B cell (primary cell): ENCODE measurements around the gene HOXB9. TPM values are rescaled to one million over a fixed set of nuclear protein-coding genes. Genes with fewer than 3 reads are reported as not detected.
A peak's percentile ranks its signal among the peaks of the same experiment; 100 is the strongest.

ENCODE experiments used
- ATAC-seq: fragments of 200-7000 bp; cut with Tn5 transposase; one replicate; pipeline ENCODE4 v1.10.0; 2021; ENCODE audit warnings: low read depth, mild to moderate bottlenecking, moderate number of reproducible peaks, moderate library complexity
- CTCF ChIA-PET: fragments of 350-600 bp; sonication (Branson Sonifier 250); formaldehyde crosslinking; loops from one replicate; lab custom pipeline; 2021; ENCODE audit warnings: antibody characterized with exemption, inconsistent platforms; lab: Charles Lee
- POLR2A ChIA-PET: fragments of 350-600 bp; sonication (Branson Sonifier 250); formaldehyde crosslinking; loops from one replicate; lab custom pipeline; 2021; ENCODE audit warnings: antibody characterized with exemption; lab: Charles Lee
- DNase-seq: peaks from one replicate; pipeline ENCODE4 v3.0.0; 2013
- H2AFZ ChIP-seq: 2 replicates; pipeline ENCODE4 v1.6.1; 2012; ENCODE audit warnings: mild to moderate bottlenecking, low read depth, low read length; ENCODE audit not compliant: insufficient read depth, poor library complexity, severe bottlenecking
- H3K27ac ChIP-seq, 2 donors: 1 replicate in 1 of 2; 2 replicates in 1 of 2; pipeline ENCODE4 v1.5.1; 2012 to 2013; ENCODE audit warnings: low read length in 2 of 2, mild to moderate bottlenecking in 2 of 2, moderate library complexity in 1 of 2
- H3K27me3 ChIP-seq, 4 experiments: fragments of 200-600 bp in 1 of 4; sonication (generic) in 1 of 4; replicated peaks in 1 of 4; 1 replicate in 2 of 4; 2 replicates in 2 of 4; pipeline versions ENCODE4 v1.6.1 to v1.7.0; 2013 to 2016; ENCODE audit warnings: low read length in 3 of 4, mild to moderate bottlenecking in 2 of 4, mixed read lengths in 1 of 4, moderate library complexity in 1 of 4; ENCODE audit not compliant: insufficient read depth in 4 of 4, control insufficient read depth in 3 of 4; ENCODE audit errors: control extremely low read depth in 1 of 4
- H3K36me3 ChIP-seq, 2 experiments: replicated peaks in 1 of 2; 1 replicate in 1 of 2; 2 replicates in 1 of 2; pipeline versions ENCODE4 v1.6.1 to v1.7.1; 2013; ENCODE audit warnings: low read length in 1 of 2; ENCODE audit not compliant: insufficient read depth in 2 of 2, control insufficient read depth in 1 of 2; ENCODE audit errors: control extremely low read depth in 1 of 2, extremely low read depth in 1 of 2
- H3K4me1 ChIP-seq, 2 donors: fragments of 200-600 bp in 1 of 2; sonication (generic) in 1 of 2; 1 replicate in 1 of 2; 2 replicates in 1 of 2; pipeline versions ENCODE4 v1.5.1 to v1.6.1; 2013 to 2017; ENCODE audit warnings: low read length in 2 of 2; ENCODE audit not compliant: control insufficient read depth in 2 of 2, insufficient read depth in 2 of 2
- H3K4me2 ChIP-seq: replicated peaks from 2 replicates; pipeline ENCODE3; 2012; ENCODE audit warnings: mild to moderate bottlenecking, low read depth, low read length; ENCODE audit not compliant: poor library complexity, severe bottlenecking
- H3K4me3 ChIP-seq, 5 experiments: fragments of 200-600 bp in 1 of 5; sonication (generic) in 1 of 5; 1 replicate in 3 of 5; 2 replicates in 2 of 5; pipeline versions ENCODE4 v1.5.1 to v1.7.0; 2011 to 2016; ENCODE audit warnings: low read length in 4 of 5, mild to moderate bottlenecking in 4 of 5, low read depth in 2 of 5, control low read depth in 1 of 5, moderate library complexity in 1 of 5; ENCODE audit not compliant: insufficient read depth in 1 of 5; ENCODE audit errors: control extremely low read depth in 1 of 5, extremely low read depth in 1 of 5
- H3K79me2 ChIP-seq: fragments of 200-600 bp; sonication (generic); one replicate; pipeline ENCODE4 v1.6.0; 2016; ENCODE audit warnings: low read length; ENCODE audit not compliant: control insufficient read depth, insufficient read depth
- H3K9ac ChIP-seq: fragments of 200-600 bp; sonication (generic); 2 replicates; pipeline ENCODE4 v1.6.1; 2017; ENCODE audit warnings: mild to moderate bottlenecking, low read length, moderate library complexity
- H3K9me3 ChIP-seq, 3 donors: one replicate each; pipeline versions ENCODE4 v1.6.1 to v1.7.1; 2013; ENCODE audit warnings: low read length in 2 of 3; ENCODE audit not compliant: control insufficient read depth in 2 of 3, insufficient read depth in 1 of 3; ENCODE audit errors: control extremely low read depth in 1 of 3
- H4K20me1 ChIP-seq: 2 replicates; pipeline ENCODE4 v1.6.0; 2012; ENCODE audit warnings: mild to moderate bottlenecking, low read length; ENCODE audit not compliant: insufficient read depth, control insufficient read depth, poor library complexity, severe bottlenecking
- H3K27ac Mint-ChIP-seq: one replicate; pipeline ENCODE4 v1.8.0; 2021; ENCODE audit warnings: mixed read lengths
- H3K27me3 Mint-ChIP-seq: one replicate; pipeline ENCODE4 v1.8.0; 2021; ENCODE audit warnings: mixed read lengths
- H3K4me1 Mint-ChIP-seq: one replicate; pipeline ENCODE4 v1.8.0; 2021; ENCODE audit warnings: mixed read lengths
- H3K4me3 Mint-ChIP-seq: one replicate; pipeline ENCODE4 v1.8.0; 2021; ENCODE audit warnings: mixed read lengths
- H3K9me3 Mint-ChIP-seq: one replicate; pipeline ENCODE4 v1.8.0; 2022; ENCODE audit warnings: mixed read lengths; ENCODE audit not compliant: insufficient read depth
- EZH2 ChIP-seq: IDR thresholded peaks from 2 replicates; pipeline ENCODE4 v1.6.1; 2012; ENCODE audit warnings: borderline replicate concordance, low read depth, mild to moderate bottlenecking, moderate library complexity, low read length; ENCODE audit not compliant: insufficient read depth, poor library complexity, severe bottlenecking
- WGBS: methylation state at CpG from one replicate; pipeline ENCODE4 v1.1.5; 2013; ENCODE audit warnings: missing lambda C conversion rate; ENCODE audit not compliant: insufficient coverage; 5-methylcytosine and 5-hydroxymethylcytosine counted together
- intact Hi-C: fragments of 100-400 bp; cut with micrococcal nuclease; formaldehyde crosslinking; loops from one replicate; pipeline ENCODE4 v1.10.0; 2022
- polyA plus RNA-seq: library from polyadenylated mRNA; depleted of rRNA; stranded (reverse); fragments of >200 nt; gene quantifications from 2 replicates; pipeline ENCODE4 v1.2.3, GENCODE V29; 2012
- total RNA-seq, 2 donors: library from RNA; stranded (reverse); fragments of 120-200 nt in 1 of 2; gene quantifications; 1 replicate in 1 of 2; 2 replicates in 1 of 2; pipeline versions ENCODE4 v1.2.3 to v1.2.4, GENCODE V29; 2013 to 2022
- TF ChIP-seq, protein P1 (sequence below): fragments of 200-600 bp; IDR thresholded peaks from one replicate; pipeline ENCODE4 v1.8.0; 2022; ENCODE audit warnings: antibody characterized with exemption, mild to moderate bottlenecking

The HOXB9 gene
- total and polyA plus RNA-seq, 2 donors (not counting 1 experiment from before 2014, with no cell fraction given), result 0.07 TPM; not detected in 1

DNA sequence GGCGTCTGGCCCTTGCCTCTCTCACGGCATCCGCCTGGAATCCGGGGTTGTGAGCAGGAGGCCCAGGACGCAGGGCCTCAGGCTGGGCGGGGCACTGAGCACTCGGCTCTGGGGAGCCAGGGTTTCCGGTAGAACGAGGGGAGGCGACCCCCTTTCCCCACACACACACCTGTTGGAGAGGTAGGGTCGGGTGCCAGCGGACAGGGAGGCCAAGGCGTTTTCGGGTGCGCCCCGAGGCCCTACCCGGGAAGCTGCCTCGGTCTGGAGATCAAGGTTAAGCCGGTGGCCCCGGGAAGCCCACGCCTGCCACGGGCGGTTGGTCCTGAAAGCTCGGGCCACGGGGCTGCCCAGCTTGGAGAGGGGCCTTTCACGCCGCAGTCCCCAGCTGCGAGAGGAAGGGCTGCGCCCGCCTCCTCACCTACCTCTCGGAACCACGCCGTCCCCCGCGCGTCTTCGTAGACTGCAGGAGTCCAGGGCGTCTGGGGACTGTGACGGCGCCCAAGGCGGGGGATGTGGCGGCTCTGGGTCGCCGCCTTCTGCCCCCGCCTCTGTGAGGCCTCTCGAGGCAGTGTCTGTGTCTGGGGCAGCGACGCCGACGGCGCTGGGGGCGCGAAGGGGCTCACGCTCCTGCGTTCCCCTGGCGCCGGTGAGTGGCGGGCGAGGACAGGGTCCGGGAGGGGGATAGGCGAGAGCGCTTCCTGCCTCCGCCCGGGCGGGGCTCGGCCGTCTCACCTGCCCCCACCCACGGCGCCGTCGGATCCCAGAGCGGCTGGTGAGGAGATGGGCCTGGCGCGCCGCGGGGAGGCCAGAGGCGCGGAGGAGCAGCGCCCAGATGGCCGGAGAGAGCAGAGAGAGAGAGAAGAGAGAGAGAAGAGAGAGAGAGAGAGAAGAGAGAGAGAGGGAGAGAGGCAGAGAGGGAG is 20.3 kb upstream of the HOXB9 start:
- no peaks in the 10 kb centered on the region for H3K9me3 Mint-ChIP-seq
- H3K79me2 ChIP-seq, result no peaks in the 10 kb centered on the region
- no peaks in the 10 kb centered on the region for H3K36me3 ChIP-seq
- peak overlapping the region in 3 of 5 experiments; percentile 61 to 71 (median 69) for H3K4me3 ChIP-seq
- H3K4me3 Mint-ChIP-seq, result peak overlapping the region; percentile 83
- peak; percentile 43 for DNase-seq
- H3K27ac ChIP-seq, result no peak overlapping the region
- H3K9ac ChIP-seq, result peak overlapping the region; percentile 74
- ATAC-seq, result peak; percentile 53
- ChIA-PET POLR2A (no interaction called here), CTCF (no interaction called here)
- H2AFZ ChIP-seq, result peak overlapping the region; percentile 79
- H3K27ac Mint-ChIP-seq, result no peak overlapping the region
- peaks cover 0 to 27% (median 0%) of the 10 kb centered on the region in 3 donors for H3K9me3 ChIP-seq
- H4K20me1 ChIP-seq, result no peaks in the 10 kb centered on the region
- H3K4me2 ChIP-seq, result peak overlapping the region; percentile 97
- intact Hi-C loops, result no loop called here
- peaks cover 33 to 34% of the 10 kb centered on the region in 2 donors for H3K4me1 ChIP-seq
- peaks cover 31% of the 10 kb centered on the region for H3K4me1 Mint-ChIP-seq
- peaks cover 0 to 68% (median 40%) of the 10 kb centered on the region in 4 experiments for H3K27me3 ChIP-seq
- 4% methylated on average over 68 of the region's 80 CpGs for WGBS
- no peak for TF ChIP-seq EZH2
- TF ChIP-seq, protein P1, sequence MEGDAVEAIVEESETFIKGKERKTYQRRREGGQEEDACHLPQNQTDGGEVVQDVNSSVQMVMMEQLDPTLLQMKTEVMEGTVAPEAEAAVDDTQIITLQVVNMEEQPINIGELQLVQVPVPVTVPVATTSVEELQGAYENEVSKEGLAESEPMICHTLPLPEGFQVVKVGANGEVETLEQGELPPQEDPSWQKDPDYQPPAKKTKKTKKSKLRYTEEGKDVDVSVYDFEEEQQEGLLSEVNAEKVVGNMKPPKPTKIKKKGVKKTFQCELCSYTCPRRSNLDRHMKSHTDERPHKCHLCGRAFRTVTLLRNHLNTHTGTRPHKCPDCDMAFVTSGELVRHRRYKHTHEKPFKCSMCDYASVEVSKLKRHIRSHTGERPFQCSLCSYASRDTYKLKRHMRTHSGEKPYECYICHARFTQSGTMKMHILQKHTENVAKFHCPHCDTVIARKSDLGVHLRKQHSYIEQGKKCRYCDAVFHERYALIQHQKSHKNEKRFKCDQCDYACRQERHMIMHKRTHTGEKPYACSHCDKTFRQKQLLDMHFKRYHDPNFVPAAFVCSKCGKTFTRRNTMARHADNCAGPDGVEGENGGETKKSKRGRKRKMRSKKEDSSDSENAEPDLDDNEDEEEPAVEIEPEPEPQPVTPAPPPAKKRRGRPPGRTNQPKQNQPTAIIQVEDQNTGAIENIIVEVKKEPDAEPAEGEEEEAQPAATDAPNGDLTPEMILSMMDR, result no peak
- peaks cover 63% of the 10 kb centered on the region for H3K27me3 Mint-ChIP-seq
